SW 1271 (cell line): ENCODE measurements around the gene GNAT1.

Experiments used
- DNase-seq, 2 experiments: peaks; one replicate each; lab custom pipeline; 2025; lab: John Stamatoyannopoulos, UW

Gene GNAT1

GRCh38 chr3:50181985-50182384 is 9.4 kb upstream of the GNAT1 start:
- no peak for DNase-seq

GRCh38 chr3:50182533-50183099 is 8.8 kb upstream of the GNAT1 start:
- DNase-seq = no peak

GRCh38 chr3:50183755-50184154 is 7.7 kb upstream of the GNAT1 start:
- no peak for DNase-seq

- DNase-seq = no peak
Measured at GRCh38 chr3:50184242-50184978, 7.0 kb upstream of the GNAT1 start.

GRCh38 chr3:50185230-50185629 is 6.2 kb upstream of the GNAT1 start:
- no peak for DNase-seq

GRCh38 chr3:50186096-50186495 is 5.3 kb upstream of the GNAT1 start:
- DNase-seq = no peak

GRCh38 chr3:50187750-50188149 is 3.7 kb upstream of the GNAT1 start:
- DNase-seq = no peak

GRCh38 chr3:50189274-50189673 is 2.1 kb upstream of the GNAT1 start:
- DNase-seq = peak; percentile 41 to 51

- DNase-seq = no peak
Measured at GRCh38 chr3:50189989-50190388, 1.4 kb upstream of the GNAT1 start.

- no peak for DNase-seq
Measured at GRCh38 chr3:50192124-50192523, 714 bp downstream of the GNAT1 start.

GRCh38 chr3:50192689-50193141 is 1.3 kb downstream of the GNAT1 start:
- peak in 1 of 2 experiments; percentile 23 for DNase-seq

GRCh38 chr3:50193286-50193685 is 1.9 kb downstream of the GNAT1 start:
- DNase-seq = no peak

GRCh38 chr3:50193746-50194127 is 2.3 kb downstream of the GNAT1 start:
- no peak for DNase-seq

GRCh38 chr3:50194128-50194902 is 2.9 kb downstream of the GNAT1 start:
- peak in 1 of 2 experiments; percentile 11 for DNase-seq

GRCh38 chr3:50194903-50195500 is 3.6 kb downstream of the GNAT1 start:
- DNase-seq = no peak

GRCh38 chr3:50195501-50196252 is 4.3 kb downstream of the GNAT1 start:
- DNase-seq = no peak

- no peak for DNase-seq
Measured at GRCh38 chr3:50196253-50196801, 4.9 kb downstream of the GNAT1 start.

GRCh38 chr3:50201573-50202315 is 10.3 kb downstream of the GNAT1 start:
- no peak for DNase-seq

- no peak for DNase-seq
Measured at GRCh38 chr3:50202353-50203112, 11.1 kb downstream of the GNAT1 start.
